ENCODE data around the gene DPH3.

The DPH3 gene

GRCh38 chr3:16255326-16255725 is 9.4 kb downstream of the DPH3 start:
- DNase-seq (ENCODE audit: low spot score), result no peak

- no peak for DNase-seq (ENCODE audit: low spot score)
Observed at GRCh38 chr3:16254916-16255315, 9.8 kb downstream of the DPH3 start.

- no peak for DNase-seq (ENCODE audit: low spot score)
Observed at GRCh38 chr3:16253601-16254000, 11.1 kb downstream of the DPH3 start.

- DNase-seq (ENCODE audit: low spot score), result no peak
Observed at GRCh38 chr3:16252988-16253387, 11.8 kb downstream of the DPH3 start.

- DNase-seq (ENCODE audit: low spot score), result no peak
Observed at GRCh38 chr3:16252243-16252978, 12.3 kb downstream of the DPH3 start.

GRCh38 chr3:16251316-16252085 is 13.2 kb downstream of the DPH3 start:
- no peak for DNase-seq (ENCODE audit: low spot score)

- DNase-seq (ENCODE audit: low spot score), result no peak
Observed at GRCh38 chr3:16249886-16250285, 14.9 kb downstream of the DPH3 start.

GRCh38 chr3:16249336-16249735 is 15.4 kb downstream of the DPH3 start:
- peak; percentile 69 for DNase-seq (ENCODE audit: low spot score)

- DNase-seq (ENCODE audit: low spot score), result no peak
Observed at GRCh38 chr3:16248556-16248955, 16.2 kb downstream of the DPH3 start.

- peak; percentile 82 for DNase-seq (ENCODE audit: low spot score)
Observed at GRCh38 chr3:16247282-16248061, 17.3 kb downstream of the DPH3 start.

- DNase-seq (ENCODE audit: low spot score), result no peak
Observed at GRCh38 chr3:16245609-16246008, 19.1 kb downstream of the DPH3 start.

GRCh38 chr3:16243706-16244490 is 20.8 kb downstream of the DPH3 start:
- DNase-seq (ENCODE audit: low spot score), result no peak

- no peak for DNase-seq (ENCODE audit: low spot score)
Observed at GRCh38 chr3:16242177-16242576, 22.6 kb downstream of the DPH3 start.

GRCh38 chr3:16241225-16241624 is 23.5 kb downstream of the DPH3 start:
- DNase-seq (ENCODE audit: low spot score), result no peak

GRCh38 chr3:16240229-16241023 is 24.3 kb downstream of the DPH3 start:
- DNase-seq (ENCODE audit: low spot score), result no peak

- DNase-seq (ENCODE audit: low spot score), result no peak
Observed at GRCh38 chr3:16239780-16240179, 25.0 kb downstream of the DPH3 start.

- no peak for DNase-seq (ENCODE audit: low spot score)
Observed at GRCh38 chr3:16239086-16239770, 25.5 kb downstream of the DPH3 start.

GRCh38 chr3:16236856-16237393 is 27.8 kb downstream of the DPH3 start:
- no peak for DNase-seq (ENCODE audit: low spot score)

- no peak for DNase-seq (ENCODE audit: low spot score)
Observed at GRCh38 chr3:16236030-16236639, 28.6 kb downstream of the DPH3 start.

- no peak for DNase-seq (ENCODE audit: low spot score)
Observed at GRCh38 chr3:16234281-16234680, 30.5 kb downstream of the DPH3 start.

Measured in ecto neural progenitor cell (in vitro differentiated cells).